HUES6 (cell line): ENCODE measurements around the gene ADAM21.
"Not testable (repeated sequence)": the region's sequence is repeated elsewhere in the genome, so short reads cannot be mapped to it uniquely, and the experiment has no call there.

ENCODE experiments used
- H3K27ac ChIP-seq: 2 replicates; pipeline ENCODE4 v1.7.0; 2013; ENCODE audit warnings: low read depth, mild to moderate bottlenecking, low read length, inconsistent platforms
- H3K27me3 ChIP-seq: 2 replicates; pipeline ENCODE4 v1.6.1; 2013; ENCODE audit warnings: low read length; ENCODE audit not compliant: control insufficient read depth, insufficient read depth
- H3K36me3 ChIP-seq: 2 replicates; pipeline ENCODE4 v1.6.1; 2013; ENCODE audit warnings: low read length; ENCODE audit not compliant: control insufficient read depth, insufficient read depth
- H3K4me1 ChIP-seq: 2 replicates; pipeline ENCODE4 v1.6.1; 2013; ENCODE audit warnings: low read length; ENCODE audit not compliant: control insufficient read depth, insufficient read depth
- H3K4me3 ChIP-seq: 2 replicates; pipeline ENCODE4 v1.5.1; 2013; ENCODE audit warnings: low read depth, low read length
- H3K9ac ChIP-seq: one replicate; pipeline ENCODE4 v1.6.1; 2013; ENCODE audit warnings: mild to moderate bottlenecking, low read length
- H3K9me3 ChIP-seq: 2 replicates; pipeline ENCODE4 v1.6.1; 2013; ENCODE audit warnings: low read depth, low read length; ENCODE audit not compliant: control insufficient read depth, insufficient read depth

Gene ADAM21

GRCh38 chr14:70451874-70452273 lies at the start of gene ADAM21:
TSS of gene ADAM21 (plus strand) at chr14:70452174. CDS start at chr14:70457500, 5,326 bp downstream.
- Histone ChIP-seq H3K4me1 (no peaks in the 10 kb centered on the region), H3K9me3 (peaks cover 7% of the 10 kb centered on the region), H3K27me3 (no peaks in the 10 kb centered on the region), H3K27ac (no peak within 1 kb of the TSS), H3K9ac (no peak within 1 kb of the TSS), H3K4me3 (no peak within 1 kb of the TSS), H3K36me3 (0 out of 2 replicates have a peak, but pooled peaks cover 2% of the 10 kb centered on the region)

- not testable (repeated sequence) for H3K4me1 ChIP-seq
These were observed 48.6 kb upstream of the ADAM21 start for GRCh38 chr14:70403335-70403734.

GRCh38 chr14:70406216-70406615 lies 45.8 kb upstream of the ADAM21 start:
- not testable (repeated sequence) for H3K27me3 ChIP-seq, H3K9me3 ChIP-seq, H3K36me3 ChIP-seq, H3K4me1 ChIP-seq, H3K27ac ChIP-seq, H3K9ac ChIP-seq, H3K4me3 ChIP-seq

More at GRCh38 chr14:70403335-70403734, 48.6 kb upstream of the ADAM21 start:
- not testable (repeated sequence) for H3K9me3 ChIP-seq, H3K9ac ChIP-seq, H3K27ac ChIP-seq, H3K4me3 ChIP-seq, H3K36me3 ChIP-seq, H3K27me3 ChIP-seq

GRCh38 chr14:70407621-70408020 lies 44.4 kb upstream of the ADAM21 start:
- H3K27me3 ChIP-seq, result no peaks in the 10 kb centered on the region
- H3K9ac ChIP-seq, result no peak overlapping the region
- no peaks in the 10 kb centered on the region for H3K9me3 ChIP-seq
- no peak overlapping the region for H3K27ac ChIP-seq
- H3K36me3 ChIP-seq, result peaks cover 7% of the 10 kb centered on the region; the same call in 1 of the 2 replicates
- H3K4me3 ChIP-seq, result no peak overlapping the region
- peaks cover 9% of the 10 kb centered on the region for H3K4me1 ChIP-seq

- H3K27ac ChIP-seq, result no peak overlapping the region
- H3K9me3 ChIP-seq, result no peaks in the 10 kb centered on the region
- no peaks in the 10 kb centered on the region for H3K27me3 ChIP-seq
- no peak overlapping the region for H3K9ac ChIP-seq
- peaks cover 6% of the 10 kb centered on the region; the same call in 1 of the 2 replicates for H3K4me1 ChIP-seq
- peaks cover 7% of the 10 kb centered on the region; the same call in 1 of the 2 replicates for H3K36me3 ChIP-seq
- peak overlapping the region; percentile 87 for H3K4me3 ChIP-seq
These were observed 36.2 kb upstream of the ADAM21 start for GRCh38 chr14:70415788-70416187.

GRCh38 chr14:70416338-70416724 lies 35.6 kb upstream of the ADAM21 start:
- H3K9ac ChIP-seq, result peak overlapping the region; percentile 78
- H3K27me3 ChIP-seq, result no peaks in the 10 kb centered on the region
- peak overlapping the region; percentile 87 for H3K4me3 ChIP-seq
- H3K9me3 ChIP-seq, result no peaks in the 10 kb centered on the region
- peaks cover 5% of the 10 kb centered on the region; the same call in 1 of the 2 replicates for H3K4me1 ChIP-seq
- H3K27ac ChIP-seq, result no peak overlapping the region
- H3K36me3 ChIP-seq, result peaks cover 7% of the 10 kb centered on the region; the same call in 1 of the 2 replicates

GRCh38 chr14:70416725-70417349 lies 35.1 kb upstream of the ADAM21 start, which contains the start of gene SYNJ2BP:
TSS of gene SYNJ2BP (minus strand) at chr14:70417090. CDS start at chr14:70416963, 127 bp downstream.
- Histone ChIP-seq H3K36me3 (peaks cover 7% of the 10 kb centered on the region; the same call in 1 of the 2 replicates), H3K27ac (no peak within 1 kb of the TSS), H3K4me1 (peaks cover under 1% of the 10 kb centered on the region; the same call in 1 of the 2 replicates)

GRCh38 chr14:70419270-70419931 lies 32.6 kb upstream of the ADAM21 start:
- H3K9ac ChIP-seq, H3K27me3 ChIP-seq, H3K36me3 ChIP-seq, H3K4me1 ChIP-seq, H3K4me3 ChIP-seq, H3K9me3 ChIP-seq, H3K27ac ChIP-seq: not testable (repeated sequence)

More at GRCh38 chr14:70416725-70417349, 35.1 kb upstream of the ADAM21 start, which contains the start of gene SYNJ2BP:
- peak within 1 kb of the TSS; percentile 87 for H3K4me3 ChIP-seq
- H3K27me3 ChIP-seq, result no peaks in the 10 kb centered on the region
- H3K9ac ChIP-seq, result peak within 1 kb of the TSS; percentile 78
- no peaks in the 10 kb centered on the region for H3K9me3 ChIP-seq

- Histone ChIP-seq H3K4me1 (no peaks in the 10 kb centered on the region), H3K27ac (no peak overlapping the region), H3K9ac (no peak overlapping the region), H3K36me3 (no peaks in the 10 kb centered on the region), H3K9me3 (peaks cover 17% of the 10 kb centered on the region), H3K27me3 (no peaks in the 10 kb centered on the region), H3K4me3 (no peak overlapping the region)
These were observed 29.4 kb upstream of the ADAM21 start for GRCh38 chr14:70422538-70422937.

GRCh38 chr14:70425354-70425753 lies 26.6 kb upstream of the ADAM21 start:
- no peak overlapping the region for H3K4me3 ChIP-seq
- H3K27me3 ChIP-seq, result no peaks in the 10 kb centered on the region
- H3K27ac ChIP-seq, result no peak overlapping the region
- H3K4me1 ChIP-seq, result no peaks in the 10 kb centered on the region
- no peaks in the 10 kb centered on the region for H3K36me3 ChIP-seq
- H3K9me3 ChIP-seq, result peaks cover 27% of the 10 kb centered on the region
- H3K9ac ChIP-seq, result no peak overlapping the region

- H3K27me3 ChIP-seq, H3K9ac ChIP-seq, H3K36me3 ChIP-seq, H3K4me3 ChIP-seq, H3K27ac ChIP-seq, H3K4me1 ChIP-seq: not testable (repeated sequence)
- peaks cover 35% of the 10 kb centered on the region for H3K9me3 ChIP-seq
These were observed 25.4 kb upstream of the ADAM21 start for GRCh38 chr14:70426555-70426954.
